HepG2 (cell line): ENCODE results near the gene ATP8B2. TPM values are rescaled to one million over a fixed set of nuclear protein-coding genes. Genes with fewer than 3 reads are reported as not detected.

Experiments
- ETV5 ChIP-seq: IDR thresholded peaks from 2 replicates; pipeline ENCODE4 v1.6.1; 2018; ENCODE audit warnings: missing biosample characterization, missing genetic modification reagents, inconsistent platforms, borderline replicate concordance
- FOXO1 ChIP-seq: sonication (generic); formaldehyde crosslinking; IDR thresholded peaks from 2 replicates; pipeline ENCODE4 v1.4.0; 2020; ENCODE audit warnings: missing genetic modification reagents
- JUNB ChIP-seq: sonication (generic); formaldehyde crosslinking; IDR thresholded peaks from 2 replicates; pipeline ENCODE4 v1.8.0; 2022; ENCODE audit warnings: missing genetic modification reagents, mild to moderate bottlenecking, borderline replicate concordance
- KDM3A ChIP-seq: IDR thresholded peaks from 2 replicates; pipeline ENCODE4 v1.6.1; 2018; ENCODE audit warnings: low read depth, missing compliant biosample characterization
- KLF6 ChIP-seq: IDR thresholded peaks from 2 replicates; pipeline ENCODE4 v1.8.0; 2016; ENCODE audit warnings: missing biosample characterization, missing genetic modification reagents
- MIER3 ChIP-seq: IDR thresholded peaks from 2 replicates; pipeline ENCODE4 v1.6.1; 2016; ENCODE audit warnings: missing compliant biosample characterization, borderline replicate concordance
- RELA ChIP-seq: sonication (generic); formaldehyde crosslinking; IDR thresholded peaks from 2 replicates; pipeline ENCODE4 v1.4.0; 2020; ENCODE audit warnings: missing genetic modification reagents
- RNF2 ChIP-seq: fragments of 450-650 bp; conservative IDR thresholded peaks from 2 replicates; pipeline ENCODE4 v1.6.1; 2016; ENCODE audit warnings: low read depth
- TEAD3 ChIP-seq: optimal IDR thresholded peaks from 2 replicates; pipeline ENCODE3; 2016; ENCODE audit warnings: borderline replicate concordance
- THAP11 ChIP-seq: IDR thresholded peaks from 2 replicates; pipeline ENCODE4 v1.6.1; 2016; ENCODE audit warnings: missing biosample characterization, missing genetic modification reagents
- U2AF2 ChIP-seq: fragments of 200-400 bp; formaldehyde crosslinking; IDR thresholded peaks from 2 replicates; pipeline ENCODE4 v1.6.1; 2017; ENCODE audit warnings: low read depth, mild to moderate bottlenecking, low read length
- ZNF10 ChIP-seq: sonication (generic); formaldehyde crosslinking; IDR thresholded peaks from 2 replicates; pipeline ENCODE4 v1.4.0; 2020; ENCODE audit warnings: mild to moderate bottlenecking, low read depth, missing genetic modification reagents, borderline replicate concordance
- ZNF251 ChIP-seq: sonication (generic); formaldehyde crosslinking; IDR thresholded peaks from 2 replicates; pipeline ENCODE4 v1.9.0; 2021; ENCODE audit warnings: mild to moderate bottlenecking, missing genetic modification reagents
- ZNF496 ChIP-seq: sonication (generic); formaldehyde crosslinking; IDR thresholded peaks from 2 replicates; pipeline ENCODE4 v1.8.1; 2023; ENCODE audit warnings: mild to moderate bottlenecking, moderate library complexity, missing genetic modification reagents; ENCODE audit not compliant: insufficient replicate concordance
- ZNF556 ChIP-seq: sonication (generic); formaldehyde crosslinking; IDR thresholded peaks from 2 replicates; pipeline ENCODE4 v1.4.0; 2020; ENCODE audit warnings: mild to moderate bottlenecking, missing genetic modification reagents, borderline replicate concordance
- ZNF607 ChIP-seq: sonication (generic); formaldehyde crosslinking; IDR thresholded peaks from 2 replicates; pipeline ENCODE4 v1.5.1; 2020; ENCODE audit warnings: missing genetic modification reagents, mild to moderate bottlenecking, borderline replicate concordance
- ZNF629 ChIP-seq: sonication (generic); formaldehyde crosslinking; conservative IDR thresholded peaks from 2 replicates; pipeline ENCODE4 v1.5.0; 2020; ENCODE audit warnings: missing genetic modification reagents
- ZNF660 ChIP-seq: sonication (generic); formaldehyde crosslinking; IDR thresholded peaks from 2 replicates; pipeline ENCODE4 v1.5.1; 2020; ENCODE audit warnings: mild to moderate bottlenecking, low read depth, missing genetic modification reagents, borderline replicate concordance
- ZNF710 ChIP-seq: sonication (generic); formaldehyde crosslinking; IDR thresholded peaks from 2 replicates; pipeline ENCODE4 v1.5.0; 2020; ENCODE audit warnings: mild to moderate bottlenecking, missing genetic modification reagents, borderline replicate concordance
- ZNF782 ChIP-seq: sonication (generic); formaldehyde crosslinking; IDR thresholded peaks from 2 replicates; pipeline ENCODE4 v1.4.0; 2020; ENCODE audit warnings: missing genetic modification reagents, mild to moderate bottlenecking, borderline replicate concordance
- polyA plus RNA-seq, 8 experiments: library from polyadenylated mRNA; depleted of rRNA in 3 of 8; stranded (reverse) in 7 of 8; unstranded in 1 of 8; fragments of >200 nt; fragmentation: Illumina TruSeq in 4 of 8; extraction: Trizol in 4 of 8; gene quantifications; 2 replicates each; pipeline versions ENCODE4 v1.2.1 to v1.2.3, GENCODE V29; 2011 to 2016; ENCODE audit warnings: low read depth in 4 of 8, missing spikeins in 1 of 8, mixed read lengths in 1 of 8; ENCODE audit not compliant: insufficient read depth in 1 of 8
- total RNA-seq, 5 experiments: library from RNA; depleted of rRNA; stranded (reverse); fragments of >200 nt; fragmentation: Illumina TruSeq; extraction: Trizol; gene quantifications; 2 replicates each; pipeline ENCODE4 v1.2.3, GENCODE V29; 2016; ENCODE audit warnings: low read depth in 1 of 5
- TF ChIP-seq, protein P1 (sequence below): sonication (generic); formaldehyde crosslinking; conservative IDR thresholded peaks from 2 replicates; pipeline ENCODE4 v1.4.0; 2020; ENCODE audit warnings: missing genetic modification reagents
- TF ChIP-seq, protein P2 (sequence below), 2 experiments: sonication (generic) in 1 of 2; formaldehyde crosslinking in 1 of 2; IDR thresholded peaks; 2 replicates each; pipeline versions ENCODE4 v1.4.0 to v1.6.1; 2016 to 2020; ENCODE audit warnings: borderline replicate concordance in 1 of 2, low read depth in 1 of 2, mild to moderate bottlenecking in 1 of 2, missing genetic modification reagents in 1 of 2

Gene ATP8B2
- total and polyA plus RNA-seq, 2 of the 13 experiments (the other 11 are each of a cell fraction or from before 2014, with no cell fraction given), result 20.4 to 39.3 TPM

DNA sequence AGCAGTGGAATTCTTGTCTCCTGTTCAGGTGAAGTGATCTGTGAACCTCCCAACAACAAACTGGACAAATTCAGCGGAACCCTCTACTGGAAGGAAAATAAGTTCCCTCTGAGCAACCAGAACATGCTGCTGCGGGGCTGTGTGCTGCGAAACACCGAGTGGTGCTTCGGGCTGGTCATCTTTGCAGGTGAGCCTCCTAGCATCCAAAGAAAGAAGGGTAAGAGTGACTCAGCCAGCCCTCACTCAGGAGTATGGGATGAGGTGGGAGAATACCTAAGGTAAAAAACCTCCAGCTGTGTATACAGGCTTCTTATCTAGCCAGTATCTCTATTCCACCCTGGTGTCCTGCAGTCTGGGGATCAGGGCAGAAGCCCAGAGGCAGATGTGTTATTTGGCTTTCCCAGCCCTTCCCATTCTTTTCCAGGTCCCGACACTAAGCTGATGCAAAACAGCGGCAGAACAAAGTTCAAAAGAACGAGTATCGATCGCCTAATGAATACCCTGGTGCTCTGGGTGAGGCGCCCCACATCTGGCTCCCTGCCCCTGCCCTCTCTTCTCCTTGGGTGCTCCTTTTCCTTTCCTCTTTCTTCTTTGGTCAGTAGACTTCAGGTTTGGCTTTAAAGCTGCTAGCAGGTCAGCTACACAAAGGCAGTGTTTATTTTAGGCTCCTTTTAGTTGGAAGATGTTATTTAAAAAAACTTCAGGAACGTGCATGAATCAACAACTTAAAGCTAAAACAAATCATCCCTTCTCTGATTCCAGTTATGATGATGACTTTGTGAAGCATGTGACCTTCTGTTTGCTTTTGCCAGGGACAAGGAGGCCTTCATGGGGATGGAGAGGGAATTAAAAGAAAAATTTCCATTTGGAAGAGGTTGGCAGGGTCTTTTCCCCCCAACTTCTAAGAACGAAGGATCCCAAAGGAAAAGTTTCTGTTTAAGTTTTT, 9.0 kb downstream of the ATP8B2 start (continued):
- no peak for TF ChIP-seq ZNF496
- TF ChIP-seq MIER3 (CRISPR knock-in tag), result no peak
- TF ChIP-seq KDM3A (CRISPR knock-in tag), result no peak
- no peak for TF ChIP-seq ZNF660 (CRISPR knock-in tag)
- peak; percentile 56 for TF ChIP-seq THAP11 (CRISPR knock-in tag)
- TF ChIP-seq ZNF607 (CRISPR knock-in tag), result no peak
- TF ChIP-seq ZNF629 (CRISPR knock-in tag), result no peak; the same call in 1 of the 2 replicates
- TF ChIP-seq ZNF251 (CRISPR knock-in tag), result no peak
- no peak for TF ChIP-seq ZNF782
- TF ChIP-seq RELA (CRISPR knock-in tag), result no peak
- TF ChIP-seq U2AF2, result no peak
- TF ChIP-seq FOXO1 (CRISPR knock-in tag), result no peak
- TF ChIP-seq, protein P1, sequence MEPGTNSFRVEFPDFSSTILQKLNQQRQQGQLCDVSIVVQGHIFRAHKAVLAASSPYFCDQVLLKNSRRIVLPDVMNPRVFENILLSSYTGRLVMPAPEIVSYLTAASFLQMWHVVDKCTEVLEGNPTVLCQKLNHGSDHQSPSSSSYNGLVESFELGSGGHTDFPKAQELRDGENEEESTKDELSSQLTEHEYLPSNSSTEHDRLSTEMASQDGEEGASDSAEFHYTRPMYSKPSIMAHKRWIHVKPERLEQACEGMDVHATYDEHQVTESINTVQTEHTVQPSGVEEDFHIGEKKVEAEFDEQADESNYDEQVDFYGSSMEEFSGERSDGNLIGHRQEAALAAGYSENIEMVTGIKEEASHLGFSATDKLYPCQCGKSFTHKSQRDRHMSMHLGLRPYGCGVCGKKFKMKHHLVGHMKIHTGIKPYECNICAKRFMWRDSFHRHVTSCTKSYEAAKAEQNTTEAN, result no peak; the same call in 1 of the 2 replicates
- TF ChIP-seq ZNF556 (CRISPR knock-in tag), result no peak
- TF ChIP-seq, protein P2, sequence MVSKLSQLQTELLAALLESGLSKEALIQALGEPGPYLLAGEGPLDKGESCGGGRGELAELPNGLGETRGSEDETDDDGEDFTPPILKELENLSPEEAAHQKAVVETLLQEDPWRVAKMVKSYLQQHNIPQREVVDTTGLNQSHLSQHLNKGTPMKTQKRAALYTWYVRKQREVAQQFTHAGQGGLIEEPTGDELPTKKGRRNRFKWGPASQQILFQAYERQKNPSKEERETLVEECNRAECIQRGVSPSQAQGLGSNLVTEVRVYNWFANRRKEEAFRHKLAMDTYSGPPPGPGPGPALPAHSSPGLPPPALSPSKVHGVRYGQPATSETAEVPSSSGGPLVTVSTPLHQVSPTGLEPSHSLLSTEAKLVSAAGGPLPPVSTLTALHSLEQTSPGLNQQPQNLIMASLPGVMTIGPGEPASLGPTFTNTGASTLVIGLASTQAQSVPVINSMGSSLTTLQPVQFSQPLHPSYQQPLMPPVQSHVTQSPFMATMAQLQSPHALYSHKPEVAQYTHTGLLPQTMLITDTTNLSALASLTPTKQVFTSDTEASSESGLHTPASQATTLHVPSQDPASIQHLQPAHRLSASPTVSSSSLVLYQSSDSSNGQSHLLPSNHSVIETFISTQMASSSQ (IDR thresholded peaks at IDR 0.05; ENCODE audit: low read depth), result no peak
- TF ChIP-seq, protein P2 (CRISPR knock-in tag; IDR thresholded peaks at IDR 0.05; ENCODE audit: borderline replicate concordance), result peak; percentile 27; the same call in 1 of the 2 replicates
- no peak; the same call in 1 of the 2 replicates for TF ChIP-seq ZNF710 (CRISPR knock-in tag)
- no peak for TF ChIP-seq JUNB (CRISPR knock-in tag)
- TF ChIP-seq ETV5, result no peak; the same call in 1 of the 2 replicates
- peak; percentile 11; the same call in 1 of the 2 replicates for TF ChIP-seq KLF6
- 0 out of 2 replicates have a peak, but pooled peaks have one; percentile 55 for TF ChIP-seq ZNF10 (CRISPR knock-in tag)
- no peak for TF ChIP-seq RNF2
- TF ChIP-seq TEAD3 (CRISPR knock-in tag), result peak; percentile 38
